Brain microvascular endothelial cell (primary cell): Measurements from ENCODE around the gene TMA16.

Source experiments
- DNase-seq: peaks from one replicate; pipeline ENCODE4 v3.0.0-alpha.2; 2020
- H3K27ac ChIP-seq: fragments of 250-450 bp; sonication (Bioruptor Pico); 2 replicates; pipeline ENCODE4 v1.5.1; 2020; ENCODE audit warnings: mild to moderate bottlenecking, moderate library complexity
- H3K27me3 ChIP-seq: fragments of 250-450 bp; sonication (Bioruptor Pico); replicated peaks from 2 replicates; pipeline ENCODE4 v1.5.1; 2020; ENCODE audit warnings: mild to moderate bottlenecking
- H3K36me3 ChIP-seq: fragments of 250-450 bp; sonication (Bioruptor Pico); replicated peaks from 2 replicates; pipeline ENCODE4 v1.5.1; 2020; ENCODE audit warnings: mild to moderate bottlenecking
- H3K4me3 ChIP-seq: 2 replicates; pipeline ENCODE4 v1.5.1; 2011; ENCODE audit warnings: low read depth, mild to moderate bottlenecking, control low read depth, low read length, moderate library complexity
- CTCF ChIP-seq: IDR thresholded peaks from 2 replicates; pipeline ENCODE4 v1.5.1; 2011; ENCODE audit warnings: low read depth, mild to moderate bottlenecking, moderate library complexity, low read length, control low read depth, inconsistent platforms; ENCODE audit errors: missing control alignments
- in situ Hi-C: cut with HindIII; loops from 2 replicates; pipeline ENCODE4 v1.10.0; 2017; ENCODE audit warnings: low sequenced_read_pairs, low pct_ligation_motif_present

TMA16 gene

GRCh38 chr4:163556177-163556576, 61.7 kb downstream of the TMA16 start:
- Histone ChIP-seq H3K27me3 (no peaks in the 10 kb centered on the region), H3K36me3 (no peaks in the 10 kb centered on the region), H3K4me3 (no peak overlapping the region), H3K27ac (no peak overlapping the region)
- no peak for TF ChIP-seq CTCF
- no peak for DNase-seq
- in situ Hi-C loops: loop anchor here (25.0 kb wide), 2 partner anchors 206 to 1181 kb away; no protein-coding TSS in a partner anchor

- Histone ChIP-seq H3K4me3 (no peak overlapping the region), H3K27me3 (no peaks in the 10 kb centered on the region), H3K27ac (no peak overlapping the region), H3K36me3 (no peaks in the 10 kb centered on the region)
- no peak for TF ChIP-seq CTCF
- DNase-seq: no peak
- in situ Hi-C loops: loop anchor here (25.0 kb wide), 2 partner anchors 205 to 1180 kb away; no protein-coding TSS in a partner anchor
Measured at GRCh38 chr4:163556650-163557391, 62.3 kb downstream of the TMA16 start.

- no peak overlapping the region for H3K4me3 ChIP-seq
- no peaks in the 10 kb centered on the region for H3K27me3 ChIP-seq
- no peaks in the 10 kb centered on the region for H3K36me3 ChIP-seq
- DNase-seq: no peak
- H3K27ac ChIP-seq: no peak overlapping the region
- in situ Hi-C loops: loop anchor here (25.0 kb wide), 2 partner anchors 204 to 1179 kb away; no protein-coding TSS in a partner anchor
- TF ChIP-seq CTCF: no peak
Measured at GRCh38 chr4:163558539-163559044, 64.1 kb downstream of the TMA16 start.

GRCh38 chr4:163562496-163562895, 68.0 kb downstream of the TMA16 start:
- in situ Hi-C loops: loop anchor here (25.0 kb wide), 2 partner anchors 200 to 1175 kb away; no protein-coding TSS in a partner anchor
- no peak overlapping the region for H3K4me3 ChIP-seq
- H3K27ac ChIP-seq: no peak overlapping the region
- H3K27me3 ChIP-seq: no peaks in the 10 kb centered on the region
- no peaks in the 10 kb centered on the region for H3K36me3 ChIP-seq
- no peak for TF ChIP-seq CTCF
- no peak for DNase-seq

GRCh38 chr4:163563592-163563991, 69.1 kb downstream of the TMA16 start:
- Histone ChIP-seq H3K36me3 (no peaks in the 10 kb centered on the region), H3K4me3 (no peak overlapping the region), H3K27ac (no peak overlapping the region), H3K27me3 (no peaks in the 10 kb centered on the region)
- in situ Hi-C loops: loop anchor here (25.0 kb wide), 2 partner anchors 199 to 1174 kb away; no protein-coding TSS in a partner anchor
- DNase-seq: no peak
- no peak for TF ChIP-seq CTCF
